GM19193 (cell line): Measurements from ENCODE around the gene C4B.
"Not testable (repeated sequence)": the region's sequence is repeated elsewhere in the genome, so short reads cannot be mapped to it uniquely, and the experiment has no call there.

Experiments used
- POLR2A ChIP-seq: IDR thresholded peaks from 4 replicates; pipeline ENCODE4 v1.6.1; 2011; ENCODE audit not compliant: insufficient read depth, insufficient read length; ENCODE audit errors: extremely low read depth

The C4B gene

GRCh38 chr6:31977816-31978431, 36.7 kb upstream of the C4B start:
- TF ChIP-seq POLR2A: no peak

- TF ChIP-seq POLR2A: no peak
Observed at GRCh38 chr6:31978831-31979230, 35.8 kb upstream of the C4B start.

- TF ChIP-seq POLR2A: no peak
Observed at GRCh38 chr6:31979238-31979898, 35.2 kb upstream of the C4B start.

GRCh38 chr6:31981744-31982143, 32.9 kb upstream of the C4B start, which contains the start of gene C4A:
Gene C4A (plus strand): TSS chr6:31982057. CDS start chr6:31982108, 51 bp downstream.
- TF ChIP-seq POLR2A: not testable (repeated sequence)

- TF ChIP-seq POLR2A: not testable (repeated sequence)
Observed at GRCh38 chr6:32037598-32038524, 23.3 kb downstream of the C4B start, which contains the start of gene CYP21A2. Gene CYP21A2 (plus strand): TSS chr6:32038415. CDS start chr6:32038423, 8 bp downstream.

GRCh38 chr6:32045811-32046449, 31.3 kb downstream of the C4B start:
- no peak for TF ChIP-seq POLR2A

- no peak for TF ChIP-seq POLR2A
Observed at GRCh38 chr6:32046450-32047083, 32.0 kb downstream of the C4B start.

- TF ChIP-seq POLR2A: no peak
Observed at GRCh38 chr6:32047084-32047478, 32.5 kb downstream of the C4B start.

- TF ChIP-seq POLR2A: no peak
Observed at GRCh38 chr6:32047539-32047854, 32.9 kb downstream of the C4B start.

GRCh38 chr6:32047855-32048766, 33.5 kb downstream of the C4B start:
- no peak for TF ChIP-seq POLR2A

GRCh38 chr6:32050562-32050961, 36.0 kb downstream of the C4B start:
- TF ChIP-seq POLR2A: no peak

- no peak for TF ChIP-seq POLR2A
Observed at GRCh38 chr6:32056254-32056653, 41.7 kb downstream of the C4B start.

- no peak for TF ChIP-seq POLR2A
Observed at GRCh38 chr6:32057966-32058365, 43.4 kb downstream of the C4B start.
